SK-MEL-5 (cell line): Measurements from ENCODE around the gene SULT4A1. TPM values are rescaled to one million over a fixed set of nuclear protein-coding genes. Genes with fewer than 3 reads are reported as not detected.

ENCODE experiments used
- DNase-seq: peaks from one replicate; pipeline ENCODE4 v3.0.0-alpha.2; 2016; ENCODE audit warnings: low read depth, low spot score
- in situ Hi-C: cut with HindIII; loops from 2 replicates; pipeline ENCODE4 v1.10.0; 2016; ENCODE audit warnings: low sequenced_read_pairs, high pct_unique_total_duplicates, low pct_unique_long_range_greater_than_20kb
- small RNA-seq, 2 experiments: library from RNA; depleted of rRNA; stranded (forward); fragments of <200 nt; gene quantifications; one replicate each; pipeline ENCODE3, GENCODE V24; 2014
- total RNA-seq: library from RNA; depleted of rRNA; stranded (reverse); fragments of >200 nt; shearing (Covaris generic); gene quantifications from 2 replicates; pipeline ENCODE4 v1.2.3, GENCODE V29; 2014; rRNA removed

SULT4A1 gene
- total RNA-seq, 1 experiment from 2014 or later: 2.0 TPM

- in situ Hi-C loops: no loop called here
- no peak for DNase-seq
These were observed 59.3 kb downstream of the SULT4A1 start for GRCh38 chr22:43802897-43803495.

GRCh38 chr22:43800970-43801369 lies 61.3 kb downstream of the SULT4A1 start:
- no peak for DNase-seq
- in situ Hi-C loops: no loop called here

- in situ Hi-C loops: no loop called here
- DNase-seq: no peak
These were observed 63.8 kb downstream of the SULT4A1 start for GRCh38 chr22:43798492-43798891.

- in situ Hi-C loops: no loop called here
- DNase-seq: peak; percentile 71
These were observed 65.7 kb downstream of the SULT4A1 start for GRCh38 chr22:43796567-43796966.

- DNase-seq: no peak
- in situ Hi-C loops: no loop called here
These were observed 67.0 kb downstream of the SULT4A1 start for GRCh38 chr22:43795320-43795719.

GRCh38 chr22:43792905-43793304 lies 69.4 kb downstream of the SULT4A1 start:
- DNase-seq: no peak
- in situ Hi-C loops: no loop called here

GRCh38 chr22:43789452-43789851 lies 72.9 kb downstream of the SULT4A1 start:
- no peak for DNase-seq
- in situ Hi-C loops: no loop called here

GRCh38 chr22:43783777-43784176 lies 78.5 kb downstream of the SULT4A1 start:
- in situ Hi-C loops: no loop called here
- peak; percentile 55 for DNase-seq

- no peak for DNase-seq
- in situ Hi-C loops: no loop called here
These were observed 79.9 kb downstream of the SULT4A1 start for GRCh38 chr22:43782448-43782847.

GRCh38 chr22:43777286-43777685 lies 85.0 kb downstream of the SULT4A1 start:
- in situ Hi-C loops: no loop called here
- peak; percentile 4 for DNase-seq

GRCh38 chr22:43776081-43776670 lies 86.1 kb downstream of the SULT4A1 start:
- in situ Hi-C loops: no loop called here
- no peak for DNase-seq

Small RNA genes within 50 kb of the gene (small RNA-seq; reads per million reads assigned to genes)
- 0 reads per million in 2 experiments for gene HMGN2P9

Other genes with a start within 250 kb of the SULT4A1 start
- 0.29 and 0.55 TPM in 2 replicates for gene EFCAB6, start 50.2 kb downstream of the SULT4A1 start, total RNA-seq
- gene PNPLA5, start 29.5 kb upstream of the SULT4A1 start, total RNA-seq: not detected in 2 replicates
- 11.1 and 12.5 TPM in 2 replicates for gene PNPLA3, start 61.3 kb upstream of the SULT4A1 start, total RNA-seq
- 94.8 and 103 TPM in 2 replicates for gene SAMM50, start 92.9 kb upstream of the SULT4A1 start, total RNA-seq
- 164 and 178 TPM in 2 replicates for gene PARVB, start 161.8 kb upstream of the SULT4A1 start, total RNA-seq